Bronchial epithelial cell (primary cell): ENCODE measurements around the gene PISD. TPM values are rescaled to one million over a fixed set of nuclear protein-coding genes. Genes with fewer than 3 reads are reported as not detected.

Source experiments
- DNase-seq: peaks from one replicate; pipeline ENCODE4 v3.0.0-alpha.2; 2010; ENCODE audit warnings: low read depth
- FAIRE-seq: peaks from 2 replicates; lab custom pipeline; 2011; peaks lifted over from hg19 to GRCh38; lab: Jason Lieb, UNC
- H3K27me3 ChIP-seq: 2 replicates; pipeline ENCODE4 v1.5.1; 2011; ENCODE audit warnings: low read length; ENCODE audit not compliant: control insufficient read depth, insufficient read depth
- H3K36me3 ChIP-seq: 2 replicates; pipeline ENCODE4 v1.5.1; 2011; ENCODE audit warnings: low read length; ENCODE audit not compliant: control insufficient read depth, insufficient read depth
- H3K4me3 ChIP-seq: 2 replicates; pipeline ENCODE4 v1.5.1; 2011; ENCODE audit warnings: mild to moderate bottlenecking, low read depth, low read length, control low read depth
- CTCF ChIP-seq: IDR thresholded peaks from 2 replicates; pipeline ENCODE4 v1.5.1; 2011; ENCODE audit warnings: mild to moderate bottlenecking, moderate library complexity, low read length, control low read depth, inconsistent platforms; ENCODE audit not compliant: insufficient read depth, severe bottlenecking
- total RNA-seq: library from RNA; depleted of rRNA; stranded (reverse); fragments of >200 nt; gene quantifications from 2 replicates; pipeline ENCODE4 v1.2.1, GENCODE V29; 2014

The PISD gene
- total RNA-seq, 1 donor from 2014 or later = 28.7 TPM

GRCh38 chr22:31654408-31654807, 7.6 kb downstream of the PISD start:
- H3K27me3 ChIP-seq = no peaks in the 10 kb centered on the region
- FAIRE-seq (no peak), DNase-seq (no peak)
- TF ChIP-seq CTCF = no peak
- H3K4me3 ChIP-seq = no peak overlapping the region
- H3K36me3 ChIP-seq = peaks cover 4% of the 10 kb centered on the region

DNA sequence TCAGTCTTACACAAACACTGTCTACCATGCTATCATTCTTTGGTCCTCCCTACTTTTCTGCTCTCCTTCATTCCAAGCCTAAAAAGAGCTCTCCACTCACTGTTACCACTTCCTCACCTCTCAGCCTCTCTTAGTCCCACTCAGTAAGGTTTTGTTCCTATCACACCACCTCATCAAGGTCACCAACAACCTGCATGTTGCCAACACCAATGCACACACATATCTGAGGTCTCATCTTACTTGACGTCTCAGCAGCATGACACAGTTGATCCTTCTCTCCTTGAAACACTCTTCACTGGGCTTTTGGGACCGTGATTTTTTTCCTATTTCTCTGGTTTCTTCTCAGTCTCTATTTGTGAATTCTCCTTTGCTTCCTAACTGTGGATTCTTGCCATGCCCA, 8.1 kb downstream of the PISD start:
- no peak for DNase-seq
- Histone ChIP-seq H3K4me3 (no peak overlapping the region), H3K36me3 (peaks cover 4% of the 10 kb centered on the region), H3K27me3 (no peaks in the 10 kb centered on the region)
- no peak for TF ChIP-seq CTCF
- no peak for FAIRE-seq

DNA sequence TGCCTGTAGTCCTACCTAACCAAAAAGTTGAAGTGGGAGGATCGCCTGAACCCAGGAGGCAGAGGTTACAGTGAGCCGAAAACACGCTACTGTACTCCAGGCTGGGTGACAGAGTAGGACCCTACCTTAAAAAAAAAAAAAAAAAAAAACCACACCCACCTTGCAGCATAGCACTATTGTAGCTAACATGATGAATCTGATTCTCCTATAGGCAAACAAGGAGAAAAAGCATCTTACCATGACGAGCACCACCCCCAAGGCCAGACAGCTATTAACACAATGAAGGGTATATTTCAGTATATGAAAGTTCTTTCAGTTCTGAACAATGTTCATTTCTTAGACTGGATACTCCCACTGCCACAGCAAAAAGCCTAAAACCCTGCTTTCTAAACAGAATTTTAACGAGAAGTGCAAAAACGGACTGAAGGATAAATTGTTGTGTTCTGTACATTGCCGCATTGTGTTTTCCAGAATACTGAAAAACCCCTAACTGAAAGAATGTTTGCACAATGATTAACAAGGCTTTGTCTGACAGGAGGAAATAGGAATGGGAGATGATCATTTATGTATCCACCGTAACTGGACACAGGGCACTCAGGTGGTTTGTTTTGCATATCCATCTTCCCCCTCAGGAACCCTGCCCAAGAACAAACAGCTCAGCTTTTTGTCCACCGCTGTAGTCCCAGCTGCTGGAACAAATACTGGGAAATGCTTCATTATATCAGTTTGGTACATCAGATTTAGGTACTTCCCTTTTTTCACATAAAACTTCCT, 8.9 kb downstream of the PISD start:
- Histone ChIP-seq H3K36me3 (peaks cover 6% of the 10 kb centered on the region), H3K4me3 (no peak overlapping the region), H3K27me3 (no peaks in the 10 kb centered on the region)
- FAIRE-seq = peak; percentile 18
- TF ChIP-seq CTCF = no peak
- peak; percentile 67 for DNase-seq

- peaks cover 7% of the 10 kb centered on the region for H3K36me3 ChIP-seq
- no peak for TF ChIP-seq CTCF
- FAIRE-seq = no peak
- no peak for DNase-seq
- no peak overlapping the region for H3K4me3 ChIP-seq
- H3K27me3 ChIP-seq = no peaks in the 10 kb centered on the region
Observed at GRCh38 chr22:31652088-31652487, 9.9 kb downstream of the PISD start.

GRCh38 chr22:31651664-31652063, 10.4 kb downstream of the PISD start:
- FAIRE-seq = no peak
- no peak overlapping the region for H3K4me3 ChIP-seq
- H3K27me3 ChIP-seq = no peaks in the 10 kb centered on the region
- H3K36me3 ChIP-seq = peaks cover 7% of the 10 kb centered on the region
- no peak for DNase-seq
- TF ChIP-seq CTCF = no peak

DNA sequence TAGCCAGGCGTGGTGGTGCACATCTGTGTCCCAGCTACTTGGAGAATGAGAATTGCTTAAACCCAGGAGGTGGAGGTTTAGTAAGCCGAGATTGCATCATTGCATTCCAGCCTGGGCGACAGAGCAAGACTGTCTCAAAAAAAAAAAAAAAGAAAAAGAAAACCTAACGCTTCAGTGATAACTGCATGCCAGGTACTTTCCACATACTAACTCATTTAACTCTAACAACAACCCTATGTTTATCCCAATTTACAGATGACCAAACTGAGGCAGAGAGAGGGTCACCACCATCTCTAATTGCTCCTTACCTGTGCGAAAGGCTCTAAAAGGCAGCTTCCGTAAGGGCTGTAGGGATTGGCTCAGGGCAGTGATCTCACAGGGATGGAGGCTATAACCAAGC, 11.6 kb downstream of the PISD start:
- no peak for FAIRE-seq
- no peak for TF ChIP-seq CTCF
- Histone ChIP-seq H3K36me3 (peaks cover 7% of the 10 kb centered on the region), H3K27me3 (no peaks in the 10 kb centered on the region), H3K4me3 (no peak overlapping the region)
- DNase-seq = peak; percentile 83
